Activated gamma-delta T cell (primary cell): ENCODE results near the gene SLC2A4RG.

Experiments used
- DNase-seq: peaks from one replicate; lab custom pipeline; 2025; lab: John Stamatoyannopoulos, UW

SLC2A4RG gene

GRCh38 chr20:63752411-63753101 is 13.0 kb downstream of the SLC2A4RG start:
- no peak for DNase-seq

- DNase-seq, result no peak
These were observed 13.8 kb downstream of the SLC2A4RG start for GRCh38 chr20:63753381-63753780.

GRCh38 chr20:63754008-63754407 is 14.4 kb downstream of the SLC2A4RG start:
- DNase-seq, result no peak

- DNase-seq, result no peak
These were observed 16.5 kb downstream of the SLC2A4RG start for GRCh38 chr20:63755933-63756647.

GRCh38 chr20:63756648-63756991 is 17.0 kb downstream of the SLC2A4RG start:
- no peak for DNase-seq

- no peak for DNase-seq
These were observed 18.6 kb downstream of the SLC2A4RG start for GRCh38 chr20:63758152-63758551.

GRCh38 chr20:63759377-63759901 is 19.9 kb downstream of the SLC2A4RG start:
- DNase-seq, result no peak

GRCh38 chr20:63765082-63765873 is 25.7 kb downstream of the SLC2A4RG start:
- no peak for DNase-seq

- no peak for DNase-seq
These were observed 26.3 kb downstream of the SLC2A4RG start for GRCh38 chr20:63765902-63766301.

- DNase-seq, result no peak
These were observed 27.3 kb downstream of the SLC2A4RG start for GRCh38 chr20:63766695-63767426.

- no peak for DNase-seq
These were observed 27.9 kb downstream of the SLC2A4RG start for GRCh38 chr20:63767456-63767855.

GRCh38 chr20:63767886-63768285 is 28.3 kb downstream of the SLC2A4RG start:
- DNase-seq, result no peak

- DNase-seq, result no peak
These were observed 29.3 kb downstream of the SLC2A4RG start for GRCh38 chr20:63768591-63769515.

GRCh38 chr20:63769891-63770474 is 30.4 kb downstream of the SLC2A4RG start:
- no peak for DNase-seq

GRCh38 chr20:63771046-63771707 is 31.6 kb downstream of the SLC2A4RG start:
- no peak for DNase-seq

GRCh38 chr20:63772781-63773518 is 33.4 kb downstream of the SLC2A4RG start:
- DNase-seq, result no peak

- DNase-seq, result no peak
These were observed 34.1 kb downstream of the SLC2A4RG start for GRCh38 chr20:63773571-63774241.

GRCh38 chr20:63774306-63774705 is 34.7 kb downstream of the SLC2A4RG start:
- no peak for DNase-seq
